ENCODE results near the gene BUB1B. TPM values are rescaled to one million over a fixed set of nuclear protein-coding genes. Genes with fewer than 3 reads are reported as not detected.

Gene BUB1B
- total RNA-seq, 1 experiment from 2014 or later, result 73.0 TPM

GRCh38 chr15:40229316-40229715, 68.4 kb downstream of the BUB1B start:
- DNase-seq (no peak), ATAC-seq (no peak)
- no peak overlapping the region for H3K27ac ChIP-seq (ENCODE audit: low read length)
- H3K9me2 ChIP-seq (replicated peaks; ENCODE audit: low read length), result no peaks in the 10 kb centered on the region
- H3K4me3 ChIP-seq (ENCODE audit: low read length), result no peak overlapping the region
- H3K9me3 ChIP-seq (ENCODE audit: low read length), result no peaks in the 10 kb centered on the region
- no peaks in the 10 kb centered on the region for H3K79me2 ChIP-seq (ENCODE audit: low read length)
- H3K36me3 ChIP-seq (ENCODE audit: low read depth, low read length), result peaks cover 25% of the 10 kb centered on the region
- intact Hi-C loops (cut with micrococcal nuclease), result no loop called here
- H3K4me1 ChIP-seq (ENCODE audit: insufficient read depth, low read length), result no peaks in the 10 kb centered on the region
- POLR2A ChIA-PET (ENCODE audit: unreplicated experiment), result no interaction called here
- H4K20me1 ChIP-seq (ENCODE audit: low read length), result no peaks in the 10 kb centered on the region
- H3K4me2 ChIP-seq (ENCODE audit: low read length), result no peak overlapping the region
- no peak overlapping the region for H2AFZ ChIP-seq (ENCODE audit: low read length)
- no peaks in the 10 kb centered on the region for H3F3A ChIP-seq (ENCODE audit: low read length, unreplicated experiment)
- CTCF ChIA-PET, result no interaction called here
- H3K9ac ChIP-seq (ENCODE audit: low read length), result no peak overlapping the region
- H3K27me3 ChIP-seq (ENCODE audit: low read length), result no peaks in the 10 kb centered on the region
- no TSS peak for BruUV-seq (replicated peaks)
- TF ChIP-seq EZH2phosphoT487 (IDR thresholded peaks at IDR 0.05; ENCODE audit: borderline replicate concordance, low read length) (no peak), EZH2 (IDR thresholded peaks at IDR 0.05; ENCODE audit: low read length, unreplicated experiment) (no peak), CTCF (conservative IDR thresholded peaks at IDR 0.05; ENCODE audit: low read depth, low read length) (no peak)

GRCh38 chr15:40229956-40230355, 69.1 kb downstream of the BUB1B start:
- DNase-seq, result no peak
- CTCF ChIA-PET, result no interaction called here
- Histone ChIP-seq H3K9me2 (replicated peaks; ENCODE audit: low read length) (no peaks in the 10 kb centered on the region), H2AFZ (ENCODE audit: low read length) (no peak overlapping the region), H3K9ac (ENCODE audit: low read length) (no peak overlapping the region), H3K27me3 (ENCODE audit: low read length) (no peaks in the 10 kb centered on the region), H3K79me2 (ENCODE audit: low read length) (no peaks in the 10 kb centered on the region), H4K20me1 (ENCODE audit: low read length) (no peaks in the 10 kb centered on the region), H3K27ac (ENCODE audit: low read length) (no peak overlapping the region), H3K4me1 (ENCODE audit: insufficient read depth, low read length) (no peaks in the 10 kb centered on the region), H3K4me2 (ENCODE audit: low read length) (no peak overlapping the region), H3K36me3 (ENCODE audit: low read depth, low read length) (peaks cover 22% of the 10 kb centered on the region), H3F3A (ENCODE audit: low read length, unreplicated experiment) (no peaks in the 10 kb centered on the region), H3K9me3 (ENCODE audit: low read length) (no peaks in the 10 kb centered on the region), H3K4me3 (ENCODE audit: low read length) (no peak overlapping the region)
- ATAC-seq, result no peak
- no peak for TF ChIP-seq EZH2 (IDR thresholded peaks at IDR 0.05; ENCODE audit: low read length, unreplicated experiment)
- no peak for TF ChIP-seq CTCF (conservative IDR thresholded peaks at IDR 0.05; ENCODE audit: low read depth, low read length)
- TF ChIP-seq EZH2phosphoT487 (IDR thresholded peaks at IDR 0.05; ENCODE audit: borderline replicate concordance, low read length), result no peak
- BruUV-seq (replicated peaks), result no TSS peak
- POLR2A ChIA-PET (ENCODE audit: unreplicated experiment), result no interaction called here
- intact Hi-C loops (cut with micrococcal nuclease), result no loop called here

- Histone ChIP-seq H4K20me1 (ENCODE audit: low read length) (no peaks in the 10 kb centered on the region), H3K9me2 (replicated peaks; ENCODE audit: low read length) (no peaks in the 10 kb centered on the region), H3K4me2 (ENCODE audit: low read length) (no peak overlapping the region), H3K4me1 (ENCODE audit: insufficient read depth, low read length) (no peaks in the 10 kb centered on the region), H3K27me3 (ENCODE audit: low read length) (no peaks in the 10 kb centered on the region), H3K4me3 (ENCODE audit: low read length) (no peak overlapping the region), H3K79me2 (ENCODE audit: low read length) (no peaks in the 10 kb centered on the region), H3K27ac (ENCODE audit: low read length) (no peak overlapping the region), H2AFZ (ENCODE audit: low read length) (no peak overlapping the region), H3K9me3 (ENCODE audit: low read length) (no peaks in the 10 kb centered on the region), H3F3A (ENCODE audit: low read length, unreplicated experiment) (no peaks in the 10 kb centered on the region), H3K9ac (ENCODE audit: low read length) (no peak overlapping the region), H3K36me3 (ENCODE audit: low read depth, low read length) (peaks cover 22% of the 10 kb centered on the region)
- no TSS peak for BruUV-seq (replicated peaks)
- TF ChIP-seq EZH2phosphoT487 (IDR thresholded peaks at IDR 0.05; ENCODE audit: borderline replicate concordance, low read length) (no peak), EZH2 (IDR thresholded peaks at IDR 0.05; ENCODE audit: low read length, unreplicated experiment) (no peak), CTCF (conservative IDR thresholded peaks at IDR 0.05; ENCODE audit: low read depth, low read length) (no peak)
- POLR2A ChIA-PET (ENCODE audit: unreplicated experiment), result no interaction called here
- DNase-seq (no peak), ATAC-seq (no peak)
- CTCF ChIA-PET, result no interaction called here
- intact Hi-C loops (cut with micrococcal nuclease), result no loop called here
Measured at GRCh38 chr15:40232625-40233070, 71.8 kb downstream of the BUB1B start.

All from PC-3 (cell line).